Right atrium auricular region (tissue), 2 donors: ENCODE results near the gene KRTAP4-1. TPM values are rescaled to one million over a fixed set of nuclear protein-coding genes. Genes with fewer than 3 reads are reported as not detected.

Experiments used
- DNase-seq: peaks from one replicate; pipeline ENCODE4 v3.0.0-alpha.2; 2019; ENCODE audit warnings: low spot score
- H3K27ac ChIP-seq, 2 donors: fragments of 200-600 bp; sonication (generic); 1 replicate in 1 of 2; 2 replicates in 1 of 2; pipeline ENCODE4 v1.5.1; 2016 to 2019
- H3K27me3 ChIP-seq, 2 donors: fragments of 200-600 bp; sonication (generic); one replicate each; pipeline versions ENCODE4 v1.5.1 to v1.6.0; 2017 to 2019
- H3K36me3 ChIP-seq: fragments of 200-600 bp; sonication (generic); one replicate; pipeline ENCODE4 v1.5.1; 2016
- H3K4me1 ChIP-seq, 2 donors: fragments of 200-600 bp; sonication (generic); one replicate each; pipeline versions ENCODE4 v1.5.1 to v1.6.0; 2017 to 2019
- H3K4me3 ChIP-seq, 2 donors: fragments of 200-600 bp; sonication (generic); 1 replicate in 1 of 2; 2 replicates in 1 of 2; pipeline ENCODE4 v1.5.1; 2017 to 2019; ENCODE audit warnings: mild to moderate bottlenecking in 1 of 2, moderate library complexity in 1 of 2
- H3K9me3 ChIP-seq, 2 donors: fragments of 200-600 bp; sonication (generic); one replicate each; pipeline ENCODE4 v1.5.1; 2019
- total RNA-seq, 2 donors: library from RNA; depleted of rRNA; stranded (reverse); fragments of >200 nt; gene quantifications; one replicate each; pipeline ENCODE4 v1.1.0, GENCODE V29; 2016
- TF ChIP-seq, protein P1 (sequence below), 2 donors: fragments of 200-600 bp; sonication (generic); IDR thresholded peaks; one replicate each; pipeline ENCODE4 v1.5.1; 2019; ENCODE audit warnings: antibody characterized with exemption in 2 of 2

KRTAP4-1 gene
- total RNA-seq, 2 donors from 2014 or later, result not detected

DNA sequence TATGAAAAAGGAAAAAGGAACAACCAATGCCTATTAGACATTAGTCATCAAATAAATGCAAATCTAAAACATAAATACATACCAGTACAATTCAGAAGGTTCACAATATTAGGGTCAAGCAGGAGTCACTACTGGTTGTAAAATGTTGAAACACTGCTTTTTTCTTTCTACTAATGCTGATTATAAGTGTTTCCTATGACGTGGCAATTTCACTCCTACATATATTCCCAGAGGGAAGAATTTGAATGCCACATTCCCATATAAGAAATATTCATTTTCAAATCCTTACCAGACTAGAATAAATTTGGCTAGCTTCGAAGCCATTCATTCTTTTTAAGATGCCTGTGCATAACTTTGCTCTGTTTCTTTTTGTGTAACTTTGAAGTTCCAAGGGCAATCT is 39.1 kb upstream of the KRTAP4-1 start:
- DNase-seq, result no peak
- H3K9me3 ChIP-seq, result no peaks in the 10 kb centered on the region
- no peaks in the 10 kb centered on the region for H3K4me1 ChIP-seq
- no peak overlapping the region for H3K27ac ChIP-seq
- TF ChIP-seq, protein P1, sequence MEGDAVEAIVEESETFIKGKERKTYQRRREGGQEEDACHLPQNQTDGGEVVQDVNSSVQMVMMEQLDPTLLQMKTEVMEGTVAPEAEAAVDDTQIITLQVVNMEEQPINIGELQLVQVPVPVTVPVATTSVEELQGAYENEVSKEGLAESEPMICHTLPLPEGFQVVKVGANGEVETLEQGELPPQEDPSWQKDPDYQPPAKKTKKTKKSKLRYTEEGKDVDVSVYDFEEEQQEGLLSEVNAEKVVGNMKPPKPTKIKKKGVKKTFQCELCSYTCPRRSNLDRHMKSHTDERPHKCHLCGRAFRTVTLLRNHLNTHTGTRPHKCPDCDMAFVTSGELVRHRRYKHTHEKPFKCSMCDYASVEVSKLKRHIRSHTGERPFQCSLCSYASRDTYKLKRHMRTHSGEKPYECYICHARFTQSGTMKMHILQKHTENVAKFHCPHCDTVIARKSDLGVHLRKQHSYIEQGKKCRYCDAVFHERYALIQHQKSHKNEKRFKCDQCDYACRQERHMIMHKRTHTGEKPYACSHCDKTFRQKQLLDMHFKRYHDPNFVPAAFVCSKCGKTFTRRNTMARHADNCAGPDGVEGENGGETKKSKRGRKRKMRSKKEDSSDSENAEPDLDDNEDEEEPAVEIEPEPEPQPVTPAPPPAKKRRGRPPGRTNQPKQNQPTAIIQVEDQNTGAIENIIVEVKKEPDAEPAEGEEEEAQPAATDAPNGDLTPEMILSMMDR (IDR thresholded peaks at IDR 0.05), result no peak
- H3K4me3 ChIP-seq, result no peak overlapping the region
- H3K27me3 ChIP-seq, result no peaks in the 10 kb centered on the region
- no peaks in the 10 kb centered on the region for H3K36me3 ChIP-seq

DNA sequence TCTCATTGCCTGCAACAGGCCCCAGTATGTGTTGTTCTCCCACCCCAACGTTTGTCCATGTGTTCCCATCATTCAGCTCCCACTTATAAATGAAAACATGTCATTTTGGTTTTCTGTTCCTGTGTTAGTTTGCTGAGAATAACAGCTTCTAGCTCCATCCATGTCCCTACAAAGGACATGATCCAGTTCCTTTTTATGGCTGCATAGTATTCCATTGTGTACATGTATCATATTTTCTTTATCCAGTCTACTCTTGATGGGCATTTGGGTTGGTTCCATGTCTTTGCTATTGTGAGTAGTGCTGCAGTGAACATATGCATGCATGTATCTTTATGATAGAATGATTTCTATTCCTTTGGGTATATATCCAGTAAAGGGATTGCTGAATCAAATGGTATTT is 31.0 kb upstream of the KRTAP4-1 start:
- Histone ChIP-seq H3K36me3 (no peaks in the 10 kb centered on the region), H3K27ac (no peak overlapping the region), H3K4me3 (no peak overlapping the region), H3K9me3 (no peaks in the 10 kb centered on the region), H3K4me1 (no peaks in the 10 kb centered on the region), H3K27me3 (no peaks in the 10 kb centered on the region)
- TF ChIP-seq, protein P1 (IDR thresholded peaks at IDR 0.05), result no peak
- DNase-seq, result no peak

DNA sequence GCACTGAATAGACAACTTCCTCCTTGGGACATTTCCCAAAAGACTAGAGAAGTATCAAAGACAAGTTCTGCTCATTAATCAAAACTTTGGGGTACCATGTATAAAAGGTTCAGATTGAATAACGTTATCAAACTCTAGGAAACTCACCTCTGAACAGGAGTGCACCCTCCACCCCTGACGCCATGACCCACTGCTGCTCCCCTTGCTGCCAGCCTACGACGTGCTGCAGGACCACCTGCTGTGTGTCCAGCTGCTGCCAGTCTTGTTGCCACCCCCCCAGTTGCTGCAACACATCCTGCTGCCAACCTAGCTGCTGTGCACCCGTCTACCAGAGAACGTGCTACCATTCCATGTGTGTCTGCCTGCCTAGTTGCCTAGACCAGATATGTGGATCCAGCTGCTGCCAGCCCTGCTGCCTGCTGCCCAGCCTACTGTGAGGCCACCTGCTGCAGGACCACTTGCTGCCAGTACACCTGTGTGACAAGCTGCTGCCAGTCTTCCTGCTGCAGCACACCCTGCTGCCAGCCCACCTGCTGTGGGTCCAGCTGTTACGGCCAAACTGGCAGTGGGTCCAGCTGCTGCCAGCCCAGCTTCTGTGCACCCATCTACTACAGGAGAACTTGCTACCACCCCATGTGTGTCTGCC is 27.9 kb upstream of the KRTAP4-1 start:
- Histone ChIP-seq H3K4me3 (no peak overlapping the region), H3K9me3 (no peaks in the 10 kb centered on the region), H3K27me3 (no peaks in the 10 kb centered on the region), H3K36me3 (no peaks in the 10 kb centered on the region), H3K4me1 (no peaks in the 10 kb centered on the region), H3K27ac (no peak overlapping the region)
- TF ChIP-seq, protein P1 (IDR thresholded peaks at IDR 0.05), result no peak
- no peak for DNase-seq

DNA sequence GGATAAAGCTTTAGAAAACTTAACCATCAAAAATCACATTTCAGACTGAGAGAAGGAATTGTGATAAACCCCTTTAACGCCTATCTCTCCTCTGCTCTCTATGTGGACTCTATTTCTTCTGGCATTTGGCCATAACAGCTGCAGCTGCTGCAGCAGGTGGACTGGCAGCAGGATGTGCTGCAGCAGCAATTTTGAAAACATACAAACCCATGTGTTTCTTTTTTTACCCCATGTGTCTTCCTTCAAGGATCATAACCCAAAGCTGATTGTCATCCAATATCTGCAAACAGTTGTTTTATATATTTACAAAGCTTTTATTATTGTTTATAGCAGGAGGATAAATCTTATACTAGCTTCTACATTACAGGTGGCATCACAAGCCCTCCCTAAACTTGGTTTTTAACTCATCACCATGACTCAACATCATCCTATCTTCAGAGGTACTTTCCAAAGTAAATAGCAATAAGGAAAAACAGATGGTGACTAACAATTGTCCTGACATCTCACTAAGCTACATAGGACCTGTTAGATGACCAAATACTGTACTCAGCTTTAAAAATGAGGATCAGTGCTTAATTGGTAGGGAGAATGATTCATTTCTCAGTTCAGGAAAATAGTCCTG is 27.2 kb upstream of the KRTAP4-1 start:
- TF ChIP-seq, protein P1 (IDR thresholded peaks at IDR 0.05), result no peak
- no peaks in the 10 kb centered on the region for H3K9me3 ChIP-seq
- no peak for DNase-seq
- no peaks in the 10 kb centered on the region for H3K4me1 ChIP-seq
- H3K27ac ChIP-seq, result no peak overlapping the region
- H3K36me3 ChIP-seq, result no peaks in the 10 kb centered on the region
- H3K27me3 ChIP-seq, result no peaks in the 10 kb centered on the region
- no peak overlapping the region for H3K4me3 ChIP-seq

DNA sequence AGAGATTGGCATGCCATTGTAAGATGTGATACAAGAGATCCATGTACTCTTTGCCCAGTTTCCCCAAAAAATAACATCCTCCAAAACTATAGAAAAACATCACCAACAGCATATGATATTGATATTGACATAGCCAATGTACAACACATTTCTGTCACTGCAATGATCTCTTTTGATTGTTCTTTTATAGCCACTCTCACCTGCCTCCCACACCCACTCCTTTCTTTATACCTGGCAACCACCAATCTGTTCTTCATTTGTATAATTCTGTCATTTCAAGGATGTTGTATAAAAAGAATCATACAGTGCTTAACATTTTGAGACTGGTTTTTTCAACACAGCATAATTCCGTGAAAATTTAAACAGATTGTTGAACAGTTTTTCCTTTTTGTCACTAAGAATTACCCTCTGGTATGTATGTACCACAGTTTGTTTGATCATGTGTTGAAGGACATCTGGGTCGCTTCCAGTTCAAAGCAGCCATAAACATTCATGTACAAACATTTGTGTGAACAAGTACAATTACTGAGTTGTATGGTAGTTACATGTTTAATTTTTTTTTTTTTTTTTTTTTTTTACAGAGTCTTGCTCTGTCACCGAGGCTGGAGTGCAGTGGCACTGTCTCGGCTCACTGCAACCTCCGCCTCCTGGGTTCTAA is 14.8 kb upstream of the KRTAP4-1 start:
- DNase-seq, result no peak
- H3K36me3 ChIP-seq, result no peaks in the 10 kb centered on the region
- H3K4me3 ChIP-seq, result no peak overlapping the region
- no peak overlapping the region for H3K27ac ChIP-seq
- TF ChIP-seq, protein P1 (IDR thresholded peaks at IDR 0.05), result no peak
- peaks cover 0 to 7% of the 10 kb centered on the region in 2 donors for H3K9me3 ChIP-seq
- H3K27me3 ChIP-seq, result no peaks in the 10 kb centered on the region
- no peaks in the 10 kb centered on the region for H3K4me1 ChIP-seq
